Ishikawa (cell line): ENCODE results near the gene PXDN.

Experiments used
- CREB1 ChIP-seq: IDR thresholded peaks from 2 replicates; pipeline ENCODE4 v1.6.1; 2012; ENCODE audit warnings: low read depth
- EGR1 ChIP-seq: IDR thresholded peaks from 2 replicates; pipeline ENCODE4 v1.6.1; 2012
- EP300 ChIP-seq: IDR thresholded peaks from 2 replicates; pipeline ENCODE4 v1.6.1; 2012; ENCODE audit warnings: borderline replicate concordance
- RAD21 ChIP-seq: IDR thresholded peaks from 2 replicates; pipeline ENCODE4 v1.6.1; 2012; ENCODE audit warnings: low read depth
- TF ChIP-seq, protein P1 (sequence below): IDR thresholded peaks from 2 replicates; pipeline ENCODE4 v1.6.1; 2012
- TF ChIP-seq, protein P2 (sequence below): IDR thresholded peaks from 2 replicates; pipeline ENCODE4 v1.6.1; 2012

DNA sequence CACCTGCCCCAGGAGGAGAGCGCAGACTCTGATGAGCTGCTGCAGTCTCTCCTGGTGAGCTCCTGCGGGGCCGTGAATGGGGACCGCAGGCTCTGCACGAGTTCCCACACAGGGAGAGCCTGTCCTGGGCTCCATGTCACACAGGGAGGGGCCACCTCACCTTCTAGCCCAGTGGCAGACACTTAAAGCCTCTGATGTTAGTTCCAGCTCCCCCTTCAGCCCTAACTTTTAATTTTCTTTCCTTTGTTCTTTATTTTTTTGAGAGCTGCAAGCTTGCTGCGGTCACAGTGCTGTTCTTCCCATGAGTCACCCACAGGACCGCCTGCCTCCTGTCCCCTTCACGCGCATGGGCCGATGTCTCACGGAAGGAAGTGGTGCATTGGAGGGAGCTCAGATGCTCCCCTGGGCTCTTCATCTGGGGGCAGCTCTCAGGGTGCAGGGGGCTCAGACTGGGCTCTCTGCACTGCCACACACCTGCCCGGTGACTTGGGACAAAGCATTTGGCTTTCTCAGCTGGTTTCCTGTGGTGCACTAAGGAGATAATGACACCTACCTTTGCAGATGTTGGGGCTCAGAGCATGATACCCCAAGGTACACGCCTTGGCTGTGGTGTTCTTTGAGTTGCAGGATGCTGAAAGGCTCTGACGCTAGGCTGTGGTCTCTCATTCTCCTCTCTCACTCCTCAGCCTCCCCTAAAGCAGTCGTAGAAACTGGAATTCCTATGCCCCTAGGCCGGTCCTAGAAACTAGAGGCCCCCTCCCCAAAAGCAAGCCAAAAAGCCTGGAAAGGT is 37.2 kb upstream of the PXDN start:
- TF ChIP-seq, protein P1, sequence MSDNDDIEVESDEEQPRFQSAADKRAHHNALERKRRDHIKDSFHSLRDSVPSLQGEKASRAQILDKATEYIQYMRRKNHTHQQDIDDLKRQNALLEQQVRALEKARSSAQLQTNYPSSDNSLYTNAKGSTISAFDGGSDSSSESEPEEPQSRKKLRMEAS: no peak
- TF ChIP-seq, protein P2, sequence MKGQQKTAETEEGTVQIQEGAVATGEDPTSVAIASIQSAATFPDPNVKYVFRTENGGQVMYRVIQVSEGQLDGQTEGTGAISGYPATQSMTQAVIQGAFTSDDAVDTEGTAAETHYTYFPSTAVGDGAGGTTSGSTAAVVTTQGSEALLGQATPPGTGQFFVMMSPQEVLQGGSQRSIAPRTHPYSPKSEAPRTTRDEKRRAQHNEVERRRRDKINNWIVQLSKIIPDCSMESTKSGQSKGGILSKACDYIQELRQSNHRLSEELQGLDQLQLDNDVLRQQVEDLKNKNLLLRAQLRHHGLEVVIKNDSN: no peak
- no peak for TF ChIP-seq EP300
- TF ChIP-seq CREB1: no peak
- no peak for TF ChIP-seq RAD21
- no peak for TF ChIP-seq EGR1
